NT2/D1 (cell line): ENCODE data around the gene RAP1A.
"Not testable (repeated sequence)": the region's sequence is repeated elsewhere in the genome, so short reads cannot be mapped to it uniquely, and the experiment has no call there.

ENCODE experiments used
- DNase-seq: peaks from one replicate; pipeline ENCODE4 v3.0.0-alpha.2; 2011; ENCODE audit warnings: low read depth, low spot score
- H3K27me3 ChIP-seq: 2 replicates; pipeline ENCODE4 v1.6.0; 2011; ENCODE audit warnings: mild to moderate bottlenecking; ENCODE audit not compliant: insufficient read length, insufficient read depth
- H3K36me3 ChIP-seq: 2 replicates; pipeline ENCODE4 v1.6.1; 2011; ENCODE audit warnings: mild to moderate bottlenecking, low read length, mixed read lengths; ENCODE audit not compliant: insufficient read depth, insufficient read length
- H3K4me1 ChIP-seq: 2 replicates; pipeline ENCODE4 v1.5.1; 2011; ENCODE audit not compliant: insufficient read depth, insufficient read length
- H3K4me3 ChIP-seq: 2 replicates; pipeline ENCODE4 v1.5.1; 2011; ENCODE audit warnings: low read depth; ENCODE audit not compliant: insufficient read length
- H3K9ac ChIP-seq: 2 replicates; pipeline ENCODE4 v1.6.0; 2011; ENCODE audit warnings: low read depth; ENCODE audit not compliant: insufficient read length
- H3K9me3 ChIP-seq: 2 replicates; pipeline ENCODE4 v1.5.1; 2011; ENCODE audit warnings: mild to moderate bottlenecking, low read length; ENCODE audit not compliant: insufficient read depth
- SUZ12 ChIP-seq: IDR thresholded peaks from 2 replicates; pipeline ENCODE4 v1.6.1; 2011; ENCODE audit not compliant: insufficient read length, insufficient read depth; ENCODE audit errors: extremely low read depth
- YY1 ChIP-seq: IDR thresholded peaks from 2 replicates; pipeline ENCODE4 v1.6.1; 2011; ENCODE audit not compliant: insufficient read length, insufficient read depth
- ZNF274 ChIP-seq: IDR thresholded peaks from 2 replicates; pipeline ENCODE4 v1.6.1; 2011; ENCODE audit warnings: mild to moderate bottlenecking, low read depth, low read length

RAP1A gene

GRCh38 chr1:111599781-111600693 is 19.6 kb upstream of the RAP1A start:
- H3K4me3 ChIP-seq = no peak overlapping the region
- H3K36me3 ChIP-seq = no peaks in the 10 kb centered on the region
- H3K9ac ChIP-seq = no peak overlapping the region
- H3K27me3 ChIP-seq = no peaks in the 10 kb centered on the region
- TF ChIP-seq SUZ12 (no peak), YY1 (no peak), ZNF274 (no peak)
- DNase-seq = no peak
- no peaks in the 10 kb centered on the region for H3K4me1 ChIP-seq
- H3K9me3 ChIP-seq = no peaks in the 10 kb centered on the region

- Histone ChIP-seq H3K4me1 (peaks cover 1% of the 10 kb centered on the region), H3K9me3 (no peaks in the 10 kb centered on the region), H3K4me3 (no peak overlapping the region), H3K27me3 (no peaks in the 10 kb centered on the region), H3K9ac (no peak overlapping the region), H3K36me3 (no peaks in the 10 kb centered on the region)
- no peak for DNase-seq
- TF ChIP-seq ZNF274 (no peak), SUZ12 (no peak), YY1 (no peak)
Measured at GRCh38 chr1:111600886-111601386, 18.7 kb upstream of the RAP1A start.

GRCh38 chr1:111602302-111602701 is 17.3 kb upstream of the RAP1A start:
- no peaks in the 10 kb centered on the region for H3K27me3 ChIP-seq
- H3K4me1 ChIP-seq = peaks cover 1% of the 10 kb centered on the region
- H3K4me3 ChIP-seq = no peak overlapping the region
- TF ChIP-seq YY1 = no peak
- TF ChIP-seq SUZ12 = no peak
- no peak for TF ChIP-seq ZNF274
- H3K9ac ChIP-seq = no peak overlapping the region
- H3K36me3 ChIP-seq = no peaks in the 10 kb centered on the region
- no peak for DNase-seq
- H3K9me3 ChIP-seq = peaks cover 4% of the 10 kb centered on the region; the same call in 1 of the 2 replicates

- peaks cover 4% of the 10 kb centered on the region; the same call in 1 of the 2 replicates for H3K9me3 ChIP-seq
Measured at GRCh38 chr1:111602974-111603373, 16.6 kb upstream of the RAP1A start.

GRCh38 chr1:111603979-111604378 is 15.6 kb upstream of the RAP1A start:
- Histone ChIP-seq H3K4me3 (no peak overlapping the region), H3K4me1 (peaks cover 1% of the 10 kb centered on the region), H3K9ac (no peak overlapping the region), H3K27me3 (no peaks in the 10 kb centered on the region), H3K9me3 (peaks cover 9% of the 10 kb centered on the region; the same call in 1 of the 2 replicates), H3K36me3 (no peaks in the 10 kb centered on the region)
- no peak for DNase-seq
- TF ChIP-seq ZNF274 = no peak
- TF ChIP-seq SUZ12 = no peak
- TF ChIP-seq YY1 = no peak

More at GRCh38 chr1:111602974-111603373, 16.6 kb upstream of the RAP1A start:
- no peak overlapping the region for H3K4me3 ChIP-seq
- no peak for DNase-seq
- H3K27me3 ChIP-seq = no peaks in the 10 kb centered on the region
- no peak for TF ChIP-seq YY1
- TF ChIP-seq SUZ12 = no peak
- TF ChIP-seq ZNF274 = no peak
- H3K4me1 ChIP-seq = peaks cover 1% of the 10 kb centered on the region
- H3K9ac ChIP-seq = no peak overlapping the region
- no peaks in the 10 kb centered on the region for H3K36me3 ChIP-seq

- no peaks in the 10 kb centered on the region for H3K27me3 ChIP-seq
- peaks cover 1% of the 10 kb centered on the region for H3K4me1 ChIP-seq
- no peak for DNase-seq
- H3K9ac ChIP-seq = no peak overlapping the region
- TF ChIP-seq SUZ12 = no peak
- TF ChIP-seq YY1 = no peak
- TF ChIP-seq ZNF274 = no peak
- no peak overlapping the region for H3K4me3 ChIP-seq
- H3K36me3 ChIP-seq = no peaks in the 10 kb centered on the region
- peaks cover 18% of the 10 kb centered on the region; the same call in 1 of the 2 replicates for H3K9me3 ChIP-seq
Measured at GRCh38 chr1:111604931-111605330, 14.7 kb upstream of the RAP1A start.

GRCh38 chr1:111605576-111605975 is 14.0 kb upstream of the RAP1A start:
- TF ChIP-seq SUZ12 (no peak), ZNF274 (no peak), YY1 (no peak)
- Histone ChIP-seq H3K4me1 (peaks cover 1% of the 10 kb centered on the region), H3K27me3 (no peaks in the 10 kb centered on the region), H3K9ac (no peak overlapping the region), H3K4me3 (no peak overlapping the region), H3K36me3 (no peaks in the 10 kb centered on the region), H3K9me3 (peaks cover 21% of the 10 kb centered on the region; the same call in 1 of the 2 replicates)
- DNase-seq = no peak

- not testable (repeated sequence) for H3K4me1 ChIP-seq, H3K27me3 ChIP-seq, H3K4me3 ChIP-seq, DNase-seq, H3K36me3 ChIP-seq, H3K9ac ChIP-seq
- peaks cover 21% of the 10 kb centered on the region; the same call in 1 of the 2 replicates for H3K9me3 ChIP-seq
Measured at GRCh38 chr1:111606457-111607215, 13.0 kb upstream of the RAP1A start.

GRCh38 chr1:111608528-111608927 is 11.1 kb upstream of the RAP1A start:
- not testable (repeated sequence) for H3K4me1 ChIP-seq, H3K36me3 ChIP-seq, DNase-seq

More at GRCh38 chr1:111608528-111608927, 11.1 kb upstream of the RAP1A start:
- not testable (repeated sequence) for H3K27me3 ChIP-seq, H3K9ac ChIP-seq, H3K4me3 ChIP-seq
- H3K9me3 ChIP-seq = peaks cover 21% of the 10 kb centered on the region; the same call in 1 of the 2 replicates
